ENCODE measurements around the gene NEK11. TPM values are rescaled to one million over a fixed set of nuclear protein-coding genes. Genes with fewer than 3 reads are reported as not detected.

The NEK11 gene
- total RNA-seq, 1 donor from 2014 or later, result 7.1 TPM

DNA sequence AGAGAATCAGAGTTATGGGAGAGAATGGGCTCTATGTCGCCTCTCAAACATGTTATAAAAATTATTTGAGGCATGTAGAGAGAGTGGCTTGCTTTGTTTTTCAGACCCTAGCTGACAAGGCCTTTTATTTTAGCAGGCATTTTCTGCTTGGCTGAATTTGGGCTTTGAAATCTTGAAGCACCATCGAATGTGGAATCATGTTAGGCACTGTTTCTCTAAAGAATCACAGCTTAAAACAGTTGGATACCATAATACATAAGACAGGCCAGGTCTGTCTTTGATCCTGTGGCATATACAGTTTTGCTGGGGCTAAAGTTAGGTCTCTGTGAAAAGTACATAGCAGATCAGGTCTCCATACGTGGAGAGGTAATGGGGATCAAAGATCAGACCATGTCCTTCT, 142.7 kb downstream of the NEK11 start:
- no peaks in the 10 kb centered on the region for H4K20me1 ChIP-seq (ENCODE audit: insufficient read depth, low read length)
- H2AFZ ChIP-seq (ENCODE audit: low read depth, low read length), result no peak overlapping the region
- no peak for FAIRE-seq
- TF ChIP-seq, protein P1, sequence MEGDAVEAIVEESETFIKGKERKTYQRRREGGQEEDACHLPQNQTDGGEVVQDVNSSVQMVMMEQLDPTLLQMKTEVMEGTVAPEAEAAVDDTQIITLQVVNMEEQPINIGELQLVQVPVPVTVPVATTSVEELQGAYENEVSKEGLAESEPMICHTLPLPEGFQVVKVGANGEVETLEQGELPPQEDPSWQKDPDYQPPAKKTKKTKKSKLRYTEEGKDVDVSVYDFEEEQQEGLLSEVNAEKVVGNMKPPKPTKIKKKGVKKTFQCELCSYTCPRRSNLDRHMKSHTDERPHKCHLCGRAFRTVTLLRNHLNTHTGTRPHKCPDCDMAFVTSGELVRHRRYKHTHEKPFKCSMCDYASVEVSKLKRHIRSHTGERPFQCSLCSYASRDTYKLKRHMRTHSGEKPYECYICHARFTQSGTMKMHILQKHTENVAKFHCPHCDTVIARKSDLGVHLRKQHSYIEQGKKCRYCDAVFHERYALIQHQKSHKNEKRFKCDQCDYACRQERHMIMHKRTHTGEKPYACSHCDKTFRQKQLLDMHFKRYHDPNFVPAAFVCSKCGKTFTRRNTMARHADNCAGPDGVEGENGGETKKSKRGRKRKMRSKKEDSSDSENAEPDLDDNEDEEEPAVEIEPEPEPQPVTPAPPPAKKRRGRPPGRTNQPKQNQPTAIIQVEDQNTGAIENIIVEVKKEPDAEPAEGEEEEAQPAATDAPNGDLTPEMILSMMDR (IDR thresholded peaks at IDR 0.05; ENCODE audit: insufficient read depth, low read depth, low read length), result no peak
- TF ChIP-seq EZH2 (IDR thresholded peaks at IDR 0.05; ENCODE audit: insufficient read depth, low read length), result no peak
- H3K79me2 ChIP-seq (ENCODE audit: insufficient read depth, low read length), result no peaks in the 10 kb centered on the region
- no peak overlapping the region for H3K4me3 ChIP-seq (ENCODE audit: insufficient read depth, low read depth, low read length)
- Mint-ChIP-seq H3K36me3 (ENCODE audit: low read depth, unreplicated experiment) (no peaks in the 10 kb centered on the region), H3K27me3 (ENCODE audit: low read depth, unreplicated experiment) (no peaks in the 10 kb centered on the region), H3K4me3 (ENCODE audit: unreplicated experiment) (no peak overlapping the region), H3K9me3 (ENCODE audit: unreplicated experiment) (no peaks in the 10 kb centered on the region), H3K4me1 (ENCODE audit: low read depth, unreplicated experiment) (no peaks in the 10 kb centered on the region), H3K27ac (ENCODE audit: unreplicated experiment) (no peak overlapping the region)
- H3K9me3 ChIP-seq (ENCODE audit: insufficient read depth, low read depth, low read length), result no peaks in the 10 kb centered on the region
- H3K36me3 ChIP-seq (ENCODE audit: insufficient read depth, low read length), result no peaks in the 10 kb centered on the region
- H3K27me3 ChIP-seq (ENCODE audit: insufficient read depth, low read length), result no peaks in the 10 kb centered on the region
- no peaks in the 10 kb centered on the region for H3K4me1 ChIP-seq (ENCODE audit: insufficient read depth, low read length)
- H3K4me2 ChIP-seq (ENCODE audit: low read length), result no peak overlapping the region
- DNase-seq (ENCODE audit: low read depth), result no peak
- H3K27ac ChIP-seq (ENCODE audit: low read depth, low read length), result no peak overlapping the region
- H3K9ac ChIP-seq (ENCODE audit: low read length), result no peak overlapping the region

DNA sequence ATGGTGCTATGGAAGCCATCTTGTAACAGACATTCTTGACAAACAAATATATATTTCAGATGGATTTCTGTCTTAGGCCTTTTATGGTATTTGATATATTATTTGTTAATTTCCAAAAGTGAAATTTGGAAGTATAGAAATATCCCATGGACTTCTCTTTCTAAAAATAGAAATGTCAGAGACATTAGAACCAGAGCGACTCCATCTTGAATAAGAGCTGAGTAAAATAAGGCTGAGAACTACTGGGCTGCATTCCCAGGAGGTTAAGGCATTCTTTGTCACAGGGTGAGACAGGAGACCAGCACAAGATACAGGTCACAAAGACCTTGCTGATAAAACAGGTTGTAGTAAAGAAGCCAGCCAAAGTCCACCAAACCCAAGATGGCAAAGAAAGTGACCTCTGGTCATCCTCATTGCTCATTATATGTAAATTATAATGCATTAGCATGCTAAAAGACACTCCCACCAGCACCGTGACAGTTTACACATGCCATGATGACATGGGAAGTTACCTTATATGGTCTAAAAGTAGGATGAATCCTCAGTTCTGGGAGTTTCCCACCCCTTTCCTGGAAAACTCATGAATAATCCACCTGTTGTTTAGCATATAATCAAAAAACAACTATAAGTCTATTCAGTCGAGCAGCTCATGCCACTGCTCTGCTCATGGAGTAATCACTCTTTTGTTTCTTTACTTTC, 146.0 kb downstream of the NEK11 start:
- H4K20me1 ChIP-seq (ENCODE audit: insufficient read depth, low read length), result no peaks in the 10 kb centered on the region
- H3K27me3 ChIP-seq (ENCODE audit: insufficient read depth, low read length), result no peaks in the 10 kb centered on the region
- no peak overlapping the region for H3K4me2 ChIP-seq (ENCODE audit: low read length)
- TF ChIP-seq, protein P1 (IDR thresholded peaks at IDR 0.05; ENCODE audit: insufficient read depth, low read depth, low read length), result no peak
- TF ChIP-seq EZH2 (IDR thresholded peaks at IDR 0.05; ENCODE audit: insufficient read depth, low read length), result no peak
- H3K27ac Mint-ChIP-seq (ENCODE audit: unreplicated experiment), result no peak overlapping the region
- H3K36me3 Mint-ChIP-seq (ENCODE audit: low read depth, unreplicated experiment), result no peaks in the 10 kb centered on the region
- no peak for DNase-seq (ENCODE audit: low read depth)
- no peak overlapping the region for H3K27ac ChIP-seq (ENCODE audit: low read depth, low read length)
- no peak for FAIRE-seq
- no peaks in the 10 kb centered on the region for H3K9me3 Mint-ChIP-seq (ENCODE audit: unreplicated experiment)
- H2AFZ ChIP-seq (ENCODE audit: low read depth, low read length), result no peak overlapping the region
- H3K9me3 ChIP-seq (ENCODE audit: insufficient read depth, low read depth, low read length), result no peaks in the 10 kb centered on the region
- no peaks in the 10 kb centered on the region for H3K36me3 ChIP-seq (ENCODE audit: insufficient read depth, low read length)
- peaks cover 3% of the 10 kb centered on the region for H3K4me1 ChIP-seq (ENCODE audit: insufficient read depth, low read length)
- no peaks in the 10 kb centered on the region for H3K27me3 Mint-ChIP-seq (ENCODE audit: low read depth, unreplicated experiment)
- H3K79me2 ChIP-seq (ENCODE audit: insufficient read depth, low read length), result no peaks in the 10 kb centered on the region
- no peak overlapping the region for H3K4me3 Mint-ChIP-seq (ENCODE audit: unreplicated experiment)
- peaks cover 4% of the 10 kb centered on the region for H3K4me1 Mint-ChIP-seq (ENCODE audit: low read depth, unreplicated experiment)
- no peak overlapping the region for H3K4me3 ChIP-seq (ENCODE audit: insufficient read depth, low read depth, low read length)
- H3K9ac ChIP-seq (ENCODE audit: low read length), result no peak overlapping the region

DNA sequence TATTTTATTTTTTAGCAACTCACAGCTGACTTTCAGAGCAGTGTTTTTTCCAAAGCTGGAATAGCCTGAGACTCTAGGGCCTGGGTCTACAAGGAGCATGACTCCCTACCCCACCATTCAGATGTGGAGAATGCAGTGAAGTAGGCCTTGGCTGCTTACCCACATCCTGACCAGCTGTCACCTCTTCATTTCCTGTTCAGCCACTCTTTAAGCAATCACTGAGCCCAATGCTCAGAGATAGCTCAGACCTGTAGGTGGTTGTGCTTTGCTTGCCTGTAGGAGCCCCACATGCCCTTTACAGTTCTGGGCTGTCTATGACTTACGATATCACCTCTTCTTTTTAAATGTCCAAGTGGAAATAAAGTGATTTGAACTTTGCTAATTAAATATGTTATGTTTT, 148.1 kb downstream of the NEK11 start:
- no peak for TF ChIP-seq EZH2 (IDR thresholded peaks at IDR 0.05; ENCODE audit: insufficient read depth, low read length)
- TF ChIP-seq, protein P1 (IDR thresholded peaks at IDR 0.05; ENCODE audit: insufficient read depth, low read depth, low read length), result no peak
- no peaks in the 10 kb centered on the region for H3K27me3 ChIP-seq (ENCODE audit: insufficient read depth, low read length)
- no peaks in the 10 kb centered on the region for H3K36me3 ChIP-seq (ENCODE audit: insufficient read depth, low read length)
- H3K4me3 ChIP-seq (ENCODE audit: insufficient read depth, low read depth, low read length), result no peak overlapping the region
- FAIRE-seq, result no peak
- peak; percentile 27 for DNase-seq (ENCODE audit: low read depth)
- no peak overlapping the region for H3K4me2 ChIP-seq (ENCODE audit: low read length)
- Mint-ChIP-seq H3K27me3 (ENCODE audit: low read depth, unreplicated experiment) (no peaks in the 10 kb centered on the region), H3K36me3 (ENCODE audit: low read depth, unreplicated experiment) (peaks cover 2% of the 10 kb centered on the region), H3K4me1 (ENCODE audit: low read depth, unreplicated experiment) (peaks cover 4% of the 10 kb centered on the region), H3K27ac (ENCODE audit: unreplicated experiment) (peak overlapping the region; percentile 69), H3K4me3 (ENCODE audit: unreplicated experiment) (no peak overlapping the region), H3K9me3 (ENCODE audit: unreplicated experiment) (no peaks in the 10 kb centered on the region)
- H4K20me1 ChIP-seq (ENCODE audit: insufficient read depth, low read length), result no peaks in the 10 kb centered on the region
- H3K4me1 ChIP-seq (ENCODE audit: insufficient read depth, low read length), result peaks cover 3% of the 10 kb centered on the region
- H3K9me3 ChIP-seq (ENCODE audit: insufficient read depth, low read depth, low read length), result no peaks in the 10 kb centered on the region
- no peaks in the 10 kb centered on the region for H3K79me2 ChIP-seq (ENCODE audit: insufficient read depth, low read length)
- peak overlapping the region; percentile 39 for H2AFZ ChIP-seq (ENCODE audit: low read depth, low read length)
- H3K27ac ChIP-seq (ENCODE audit: low read depth, low read length), result no peak overlapping the region
- H3K9ac ChIP-seq (ENCODE audit: low read length), result no peak overlapping the region
